Osteoblast (primary cell): Measurements from ENCODE around the gene DOCK10. TPM values are rescaled to one million over a fixed set of nuclear protein-coding genes. Genes with fewer than 3 reads are reported as not detected.

ENCODE experiments used
- DNase-seq: peaks from one replicate; pipeline ENCODE4 v3.0.0; 2011; ENCODE audit warnings: low spot score, mixed read lengths; ENCODE audit not compliant: insufficient read length; ENCODE audit errors: missing footprints
- H2AFZ ChIP-seq: 2 replicates; pipeline ENCODE4 v1.6.0; 2011; ENCODE audit warnings: mild to moderate bottlenecking, low read length
- H3K27ac ChIP-seq: 2 replicates; pipeline ENCODE4 v1.5.1; 2011; ENCODE audit warnings: mild to moderate bottlenecking, low read depth, low read length, moderate library complexity
- H3K27me3 ChIP-seq: 2 replicates; pipeline ENCODE4 v1.6.0; 2012; ENCODE audit warnings: mild to moderate bottlenecking, control low read depth, inconsistent platforms, low read length, moderate library complexity; ENCODE audit not compliant: insufficient read depth
- H3K36me3 ChIP-seq: 2 replicates; pipeline ENCODE4 v1.5.1; 2011; ENCODE audit warnings: mild to moderate bottlenecking, low read length, control low read depth, moderate library complexity; ENCODE audit not compliant: insufficient read depth
- H3K4me1 ChIP-seq: 2 replicates; pipeline ENCODE4 v1.5.1; 2011; ENCODE audit warnings: mild to moderate bottlenecking, low read length, control low read depth, moderate library complexity; ENCODE audit not compliant: insufficient read depth
- H3K4me2 ChIP-seq: 2 replicates; pipeline ENCODE4 v1.6.0; 2011; ENCODE audit warnings: mild to moderate bottlenecking, low read length; ENCODE audit not compliant: insufficient read depth
- H3K4me3 ChIP-seq: fragments of 200-600 bp; sonication (generic); 3 replicates; pipeline ENCODE4 v1.5.1; 2012; ENCODE audit warnings: mild to moderate bottlenecking, low read length, inconsistent platforms; ENCODE audit not compliant: insufficient read depth
- H3K79me2 ChIP-seq: 2 replicates; pipeline ENCODE4 v1.6.0; 2012; ENCODE audit warnings: mild to moderate bottlenecking, low read length, control low read depth, inconsistent platforms; ENCODE audit not compliant: insufficient read depth
- H3K9me3 ChIP-seq: 2 replicates; pipeline ENCODE4 v1.5.1; 2011; ENCODE audit warnings: low read depth, low read length, control low read depth
- H4K20me1 ChIP-seq: 2 replicates; pipeline ENCODE4 v1.6.0; 2012; ENCODE audit warnings: mild to moderate bottlenecking, low read length, control low read depth; ENCODE audit not compliant: insufficient read depth
- CTCF ChIP-seq: IDR thresholded peaks from 2 replicates; pipeline ENCODE4 v1.5.1; 2011; ENCODE audit warnings: mild to moderate bottlenecking, low read depth, low read length, moderate library complexity; ENCODE audit errors: extremely low read depth
- total RNA-seq: library from RNA; depleted of rRNA; stranded (reverse); fragments of >200 nt; gene quantifications from 2 replicates; pipeline ENCODE4 v1.2.3, GENCODE V29; 2012

Gene DOCK10
- total RNA-seq, 1 donor = 33.3 TPM

DNA sequence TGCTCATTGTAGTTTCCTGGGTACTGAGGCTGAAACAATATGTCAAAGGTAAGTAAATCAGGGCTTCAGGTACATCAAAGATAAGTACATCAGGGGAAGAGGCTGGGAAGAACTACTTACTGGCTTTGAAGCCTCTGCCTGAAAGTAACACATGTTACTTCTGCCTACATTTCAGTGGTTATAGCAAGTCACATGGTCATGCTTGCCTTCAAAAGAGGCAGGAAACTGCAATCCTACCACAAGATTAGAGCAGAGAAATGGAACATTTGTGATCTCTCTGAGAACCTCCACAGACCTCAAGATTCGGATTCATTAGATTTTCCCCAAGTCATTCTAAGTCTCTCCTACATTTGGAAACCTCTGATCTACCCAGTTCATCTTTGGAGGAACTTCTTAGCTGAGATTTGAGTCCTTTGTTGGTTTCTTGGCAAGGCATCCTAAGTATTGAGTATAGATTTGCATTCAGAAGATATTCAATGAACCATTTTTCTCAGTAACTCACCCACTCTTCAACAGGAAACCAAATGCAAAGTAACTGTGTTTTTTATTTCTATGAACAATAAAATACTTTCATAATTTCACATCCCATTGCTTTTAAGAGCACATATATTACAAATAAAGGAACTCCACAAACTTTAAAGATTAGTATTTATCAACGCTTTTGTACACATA, 277.6 kb downstream of the DOCK10 start:
- Histone ChIP-seq H3K36me3 (peaks cover 83% of the 10 kb centered on the region), H3K79me2 (no peaks in the 10 kb centered on the region), H3K4me1 (no peaks in the 10 kb centered on the region), H3K9me3 (no peaks in the 10 kb centered on the region), H2AFZ (no peak overlapping the region), H3K27me3 (no peaks in the 10 kb centered on the region), H4K20me1 (no peaks in the 10 kb centered on the region), H3K27ac (no peak overlapping the region), H3K4me3 (no peak overlapping the region), H3K4me2 (no peak overlapping the region)
- TF ChIP-seq CTCF = no peak
- DNase-seq = peak; percentile 42

GRCh38 chr2:224757934-224758548, 284.2 kb downstream of the DOCK10 start:
- H2AFZ ChIP-seq = no peak overlapping the region
- no peak for TF ChIP-seq CTCF
- no peak for DNase-seq

GRCh38 chr2:224753743-224754540, 288.3 kb downstream of the DOCK10 start:
- H4K20me1 ChIP-seq = no peaks in the 10 kb centered on the region
- no peak for TF ChIP-seq CTCF
- H3K27ac ChIP-seq = peak overlapping the region; percentile 33
- H3K4me2 ChIP-seq = peak overlapping the region; percentile 48
- H2AFZ ChIP-seq = no peak overlapping the region
- no peaks in the 10 kb centered on the region for H3K79me2 ChIP-seq
- no peaks in the 10 kb centered on the region for H3K27me3 ChIP-seq
- peaks cover 6% of the 10 kb centered on the region for H3K9me3 ChIP-seq
- H3K4me1 ChIP-seq = peaks cover 10% of the 10 kb centered on the region
- no peak overlapping the region for H3K4me3 ChIP-seq
- DNase-seq = peak; percentile 84
- H3K36me3 ChIP-seq = peaks cover 14% of the 10 kb centered on the region

More at GRCh38 chr2:224757934-224758548, 284.2 kb downstream of the DOCK10 start:
- no peak overlapping the region for H3K27ac ChIP-seq
- H3K27me3 ChIP-seq = no peaks in the 10 kb centered on the region
- peaks cover 10% of the 10 kb centered on the region for H3K4me1 ChIP-seq
- H3K9me3 ChIP-seq = peaks cover 6% of the 10 kb centered on the region
- no peak overlapping the region for H3K4me3 ChIP-seq
- H3K4me2 ChIP-seq = no peak overlapping the region
- no peaks in the 10 kb centered on the region for H3K79me2 ChIP-seq
- H4K20me1 ChIP-seq = no peaks in the 10 kb centered on the region
- peaks cover 43% of the 10 kb centered on the region for H3K36me3 ChIP-seq
